ENCODE measurements around the gene SEC24A.

DNA sequence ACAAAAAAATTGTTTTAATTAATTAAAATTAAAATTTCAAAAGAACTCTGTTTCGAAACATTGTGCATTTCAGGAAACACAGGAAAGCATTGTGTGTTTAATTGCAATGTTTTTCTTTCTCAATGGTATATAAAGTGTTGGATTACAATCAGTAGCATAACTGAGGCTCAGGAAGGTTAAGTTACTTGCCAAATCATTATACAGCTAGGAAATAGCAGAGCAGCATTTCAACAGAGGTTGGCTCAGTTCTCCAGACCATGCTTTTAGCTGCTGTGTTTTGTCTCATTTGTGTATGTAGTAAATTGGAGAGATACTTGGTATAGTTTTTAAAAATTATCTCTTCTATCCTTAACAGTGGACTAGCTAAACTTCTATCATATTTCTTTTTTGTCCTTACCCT, 59.7 kb downstream of the SEC24A start:
- TF ChIP-seq, protein P1, sequence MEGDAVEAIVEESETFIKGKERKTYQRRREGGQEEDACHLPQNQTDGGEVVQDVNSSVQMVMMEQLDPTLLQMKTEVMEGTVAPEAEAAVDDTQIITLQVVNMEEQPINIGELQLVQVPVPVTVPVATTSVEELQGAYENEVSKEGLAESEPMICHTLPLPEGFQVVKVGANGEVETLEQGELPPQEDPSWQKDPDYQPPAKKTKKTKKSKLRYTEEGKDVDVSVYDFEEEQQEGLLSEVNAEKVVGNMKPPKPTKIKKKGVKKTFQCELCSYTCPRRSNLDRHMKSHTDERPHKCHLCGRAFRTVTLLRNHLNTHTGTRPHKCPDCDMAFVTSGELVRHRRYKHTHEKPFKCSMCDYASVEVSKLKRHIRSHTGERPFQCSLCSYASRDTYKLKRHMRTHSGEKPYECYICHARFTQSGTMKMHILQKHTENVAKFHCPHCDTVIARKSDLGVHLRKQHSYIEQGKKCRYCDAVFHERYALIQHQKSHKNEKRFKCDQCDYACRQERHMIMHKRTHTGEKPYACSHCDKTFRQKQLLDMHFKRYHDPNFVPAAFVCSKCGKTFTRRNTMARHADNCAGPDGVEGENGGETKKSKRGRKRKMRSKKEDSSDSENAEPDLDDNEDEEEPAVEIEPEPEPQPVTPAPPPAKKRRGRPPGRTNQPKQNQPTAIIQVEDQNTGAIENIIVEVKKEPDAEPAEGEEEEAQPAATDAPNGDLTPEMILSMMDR (IDR thresholded peaks at IDR 0.05) = no peak
- TF ChIP-seq EP300 (IDR thresholded peaks at IDR 0.05) = no peak
- TF ChIP-seq POLR2AphosphoS5 (IDR thresholded peaks at IDR 0.05) = no peak
- no peak for TF ChIP-seq POLR2A (IDR thresholded peaks at IDR 0.05)
